MCF 10A (cell line): ENCODE data around the gene HAP1. TPM values are rescaled to one million over a fixed set of nuclear protein-coding genes. Genes with fewer than 3 reads are reported as not detected.
A peak's percentile ranks its signal among the peaks of the same experiment; 100 is the strongest.

ENCODE experiments used
- Bru-seq: library from RNA; stranded (reverse); fragments of 400-500 nt; gene quantifications from one replicate; lab custom pipeline; 2021; lab: Mats Ljungman, UMichigan
- BruChase-seq, 2 experiments: library from RNA; stranded (reverse); fragments of 400-500 nt; gene quantifications; one replicate each; lab custom pipeline; 2021; lab: Mats Ljungman, UMichigan
- BruUV-seq: library from RNA; stranded (reverse); fragments of 400-500 nt; replicated peaks from 2 replicates; lab custom pipeline; 2021; lab: Mats Ljungman, UMichigan
- CTCF ChIA-PET: fragments of 300-600 bp; sonication (Branson Sonifier 250); formaldehyde crosslinking; extraction: SDS; loops from one replicate; lab custom pipeline; 2021; ENCODE audit warnings: antibody characterized with exemption, inconsistent platforms; lab: Yijun Ruan, JAX
- POLR2A ChIA-PET: fragments of 300-600, 350-650 bp; sonication (Branson Sonifier 250); formaldehyde crosslinking; extraction: SDS; loops from one replicate; lab custom pipeline; 2020; ENCODE audit warnings: antibody characterized with exemption, inconsistent platforms; lab: Yijun Ruan, JAX
- DNase-seq: peaks from one replicate; pipeline ENCODE4 v3.0.0-alpha.2; 2018; ENCODE audit not compliant: unreplicated experiment
- H3K27ac Mint-ChIP-seq: one replicate; pipeline ENCODE4 v1.8.0; 2022; ENCODE audit warnings: mild to moderate bottlenecking, low read depth, mixed read lengths; ENCODE audit not compliant: unreplicated experiment
- H3K27me3 Mint-ChIP-seq: one replicate; pipeline ENCODE4 v1.8.0; 2022; ENCODE audit warnings: mixed read lengths; ENCODE audit not compliant: insufficient read depth, unreplicated experiment
- H3K36me3 Mint-ChIP-seq: one replicate; pipeline ENCODE4 v1.8.0; 2022; ENCODE audit warnings: mild to moderate bottlenecking, moderate library complexity, mixed read lengths; ENCODE audit not compliant: insufficient read depth, unreplicated experiment
- H3K4me1 Mint-ChIP-seq: one replicate; pipeline ENCODE4 v1.8.0; 2022; ENCODE audit warnings: mixed read lengths; ENCODE audit not compliant: insufficient read depth, unreplicated experiment
- H3K4me3 Mint-ChIP-seq: one replicate; pipeline ENCODE4 v1.8.0; 2022; ENCODE audit warnings: mild to moderate bottlenecking, moderate library complexity, mixed read lengths; ENCODE audit not compliant: unreplicated experiment
- H3K9me3 Mint-ChIP-seq: one replicate; pipeline ENCODE4 v1.8.0; 2022; ENCODE audit warnings: mixed read lengths; ENCODE audit not compliant: unreplicated experiment
- intact Hi-C: fragments of 100-400 bp; cut with micrococcal nuclease; formaldehyde crosslinking; loops from 2 replicates; pipeline ENCODE4 v1.14.1; 2022
- long read RNA-seq: library from polyadenylated mRNA; stranded (forward); transcript quantifications from one replicate; pipeline ENCODE4 v2.0.0, GENCODE V29; 2022
- total RNA-seq: library from RNA; stranded (reverse); gene quantifications from 2 replicates; pipeline ENCODE4 v1.2.3, GENCODE V29; 2022
- TF ChIP-seq, protein P1 (sequence below): fragments of 200-600 bp; IDR thresholded peaks from one replicate; pipeline ENCODE4 v1.8.0; 2022; ENCODE audit warnings: antibody characterized with exemption, mild to moderate bottlenecking; ENCODE audit not compliant: unreplicated experiment

The HAP1 gene, protein sequence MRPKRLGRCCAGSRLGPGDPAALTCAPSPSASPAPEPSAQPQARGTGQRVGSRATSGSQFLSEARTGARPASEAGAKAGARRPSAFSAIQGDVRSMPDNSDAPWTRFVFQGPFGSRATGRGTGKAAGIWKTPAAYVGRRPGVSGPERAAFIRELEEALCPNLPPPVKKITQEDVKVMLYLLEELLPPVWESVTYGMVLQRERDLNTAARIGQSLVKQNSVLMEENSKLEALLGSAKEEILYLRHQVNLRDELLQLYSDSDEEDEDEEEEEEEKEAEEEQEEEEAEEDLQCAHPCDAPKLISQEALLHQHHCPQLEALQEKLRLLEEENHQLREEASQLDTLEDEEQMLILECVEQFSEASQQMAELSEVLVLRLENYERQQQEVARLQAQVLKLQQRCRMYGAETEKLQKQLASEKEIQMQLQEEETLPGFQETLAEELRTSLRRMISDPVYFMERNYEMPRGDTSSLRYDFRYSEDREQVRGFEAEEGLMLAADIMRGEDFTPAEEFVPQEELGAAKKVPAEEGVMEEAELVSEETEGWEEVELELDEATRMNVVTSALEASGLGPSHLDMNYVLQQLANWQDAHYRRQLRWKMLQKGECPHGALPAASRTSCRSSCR
- total RNA-seq (0.37 and 0.49 TPM in 2 replicates), Bru-seq, nascent RNA (percentile 23 among the genes with signal in this experiment), BruChase-seq, experiment 1, labeled RNA remaining after a 6-hour chase (percentile 33 among the genes with signal in this experiment), BruChase-seq, experiment 2, labeled RNA remaining after a 2-hour chase (percentile 22 among the genes with signal in this experiment)
- long read RNA-seq, partial matches to known transcripts = 0 of 2 reads
- long read RNA-seq, other reads (novel, unspliced or antisense) = 2 of 2 reads

DNA sequence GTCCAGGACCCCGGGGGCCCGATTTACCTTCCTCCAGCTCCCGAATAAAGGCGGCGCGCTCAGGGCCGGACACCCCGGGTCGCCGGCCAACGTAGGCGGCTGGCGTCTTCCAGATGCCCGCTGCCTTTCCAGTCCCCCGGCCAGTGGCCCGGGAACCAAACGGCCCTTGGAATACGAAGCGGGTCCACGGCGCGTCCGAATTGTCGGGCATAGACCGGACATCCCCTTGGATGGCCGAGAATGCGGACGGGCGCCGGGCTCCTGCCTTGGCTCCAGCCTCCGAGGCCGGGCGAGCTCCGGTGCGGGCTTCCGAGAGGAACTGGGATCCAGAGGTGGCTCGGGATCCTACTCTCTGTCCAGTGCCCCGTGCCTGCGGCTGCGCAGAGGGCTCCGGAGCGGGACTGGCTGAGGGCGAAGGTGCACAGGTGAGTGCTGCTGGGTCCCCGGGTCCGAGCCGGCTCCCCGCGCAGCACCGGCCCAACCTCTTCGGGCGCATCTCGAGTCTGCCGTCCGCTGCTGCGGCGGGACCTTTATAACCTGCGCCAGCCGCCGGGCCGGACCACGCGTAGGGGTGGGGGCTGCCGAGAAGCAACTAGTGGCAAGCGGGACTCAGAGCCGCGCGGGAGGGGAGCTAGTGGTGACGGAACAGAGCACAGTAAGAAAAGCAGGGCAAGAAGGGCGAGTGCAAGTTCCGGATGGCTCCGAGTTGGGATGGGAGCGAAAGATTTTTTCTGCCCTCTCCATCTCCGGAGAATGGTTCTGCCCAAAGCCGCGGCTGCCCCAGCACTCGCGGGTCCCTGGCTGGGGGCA lies at the start of gene HAP1:
HAP1 (minus strand) TSS at position 505 of the 810 bp plus-strand sequence; CDS start at position 496, 9 bp downstream.
- Mint-ChIP-seq H3K36me3 (no peaks in the 10 kb centered on the region), H3K4me1 (peaks cover 10% of the 10 kb centered on the region), H3K27me3 (peaks cover 67% of the 10 kb centered on the region), H3K4me3 (peak within 1 kb of the TSS; percentile 74), H3K9me3 (no peaks in the 10 kb centered on the region), H3K27ac (peak within 1 kb of the TSS; percentile 79)
- BruUV-seq = no TSS peak
- peak; percentile 38 for DNase-seq
- CTCF ChIA-PET = interaction anchor here (0.6 to 4.7 kb wide), 5 partner anchors 8 to 402 kb away, joined by 3 to 37 read pairs (median 3); no protein-coding TSS in a partner anchor
- intact Hi-C loops = no loop called here
- TF ChIP-seq, protein P1, sequence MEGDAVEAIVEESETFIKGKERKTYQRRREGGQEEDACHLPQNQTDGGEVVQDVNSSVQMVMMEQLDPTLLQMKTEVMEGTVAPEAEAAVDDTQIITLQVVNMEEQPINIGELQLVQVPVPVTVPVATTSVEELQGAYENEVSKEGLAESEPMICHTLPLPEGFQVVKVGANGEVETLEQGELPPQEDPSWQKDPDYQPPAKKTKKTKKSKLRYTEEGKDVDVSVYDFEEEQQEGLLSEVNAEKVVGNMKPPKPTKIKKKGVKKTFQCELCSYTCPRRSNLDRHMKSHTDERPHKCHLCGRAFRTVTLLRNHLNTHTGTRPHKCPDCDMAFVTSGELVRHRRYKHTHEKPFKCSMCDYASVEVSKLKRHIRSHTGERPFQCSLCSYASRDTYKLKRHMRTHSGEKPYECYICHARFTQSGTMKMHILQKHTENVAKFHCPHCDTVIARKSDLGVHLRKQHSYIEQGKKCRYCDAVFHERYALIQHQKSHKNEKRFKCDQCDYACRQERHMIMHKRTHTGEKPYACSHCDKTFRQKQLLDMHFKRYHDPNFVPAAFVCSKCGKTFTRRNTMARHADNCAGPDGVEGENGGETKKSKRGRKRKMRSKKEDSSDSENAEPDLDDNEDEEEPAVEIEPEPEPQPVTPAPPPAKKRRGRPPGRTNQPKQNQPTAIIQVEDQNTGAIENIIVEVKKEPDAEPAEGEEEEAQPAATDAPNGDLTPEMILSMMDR = no peak
- POLR2A ChIA-PET = interaction anchor here (0.5 to 1.7 kb wide), 13 partner anchors 8 to 178 kb away, joined by 3 to 10 read pairs (median 4); partner anchors contain the start of gene JUP

DNA sequence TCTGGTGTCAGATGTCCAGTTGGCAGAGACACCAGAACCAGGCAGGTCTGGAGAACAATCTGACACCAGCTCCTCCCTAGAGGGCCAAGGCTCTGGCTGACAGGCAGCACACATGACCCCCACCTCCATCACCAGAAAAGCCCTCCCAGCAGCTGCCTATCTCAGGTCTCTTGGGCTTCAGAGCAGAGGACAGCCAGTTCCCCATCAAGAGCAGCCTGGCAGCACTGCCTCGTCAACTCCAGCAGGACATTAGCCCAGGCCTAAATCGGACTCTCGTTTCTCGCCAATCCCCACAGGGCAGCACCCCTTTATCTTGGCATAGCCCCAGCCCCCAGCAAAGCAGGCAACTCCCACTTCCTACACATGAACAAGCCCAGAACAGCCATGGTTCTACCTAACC lies 47.7 kb upstream of the HAP1 start:
- ChIA-PET CTCF (interaction anchor here (0.7 to 2.1 kb wide), 3 partner anchors 20 to 45 kb away, joined by 3 to 8 read pairs (median 3); no protein-coding TSS in a partner anchor), POLR2A (interaction anchor here (1.7 to 18.0 kb wide), 2 partner anchors 22 to 32 kb away, joined by 6 to 599 read pairs; partner anchors contain the start of genes FKBP10 and P3H4)
- BruUV-seq = no TSS peak
- H3K9me3 Mint-ChIP-seq = no peaks in the 10 kb centered on the region
- H3K27me3 Mint-ChIP-seq = no peaks in the 10 kb centered on the region
- H3K4me1 Mint-ChIP-seq = peaks cover 26% of the 10 kb centered on the region
- TF ChIP-seq, protein P1 = no peak
- H3K27ac Mint-ChIP-seq = peak overlapping the region; percentile 64
- intact Hi-C loops = no loop called here
- peaks cover 48% of the 10 kb centered on the region for H3K36me3 Mint-ChIP-seq
- DNase-seq = no peak
- no peak overlapping the region for H3K4me3 Mint-ChIP-seq

DNA sequence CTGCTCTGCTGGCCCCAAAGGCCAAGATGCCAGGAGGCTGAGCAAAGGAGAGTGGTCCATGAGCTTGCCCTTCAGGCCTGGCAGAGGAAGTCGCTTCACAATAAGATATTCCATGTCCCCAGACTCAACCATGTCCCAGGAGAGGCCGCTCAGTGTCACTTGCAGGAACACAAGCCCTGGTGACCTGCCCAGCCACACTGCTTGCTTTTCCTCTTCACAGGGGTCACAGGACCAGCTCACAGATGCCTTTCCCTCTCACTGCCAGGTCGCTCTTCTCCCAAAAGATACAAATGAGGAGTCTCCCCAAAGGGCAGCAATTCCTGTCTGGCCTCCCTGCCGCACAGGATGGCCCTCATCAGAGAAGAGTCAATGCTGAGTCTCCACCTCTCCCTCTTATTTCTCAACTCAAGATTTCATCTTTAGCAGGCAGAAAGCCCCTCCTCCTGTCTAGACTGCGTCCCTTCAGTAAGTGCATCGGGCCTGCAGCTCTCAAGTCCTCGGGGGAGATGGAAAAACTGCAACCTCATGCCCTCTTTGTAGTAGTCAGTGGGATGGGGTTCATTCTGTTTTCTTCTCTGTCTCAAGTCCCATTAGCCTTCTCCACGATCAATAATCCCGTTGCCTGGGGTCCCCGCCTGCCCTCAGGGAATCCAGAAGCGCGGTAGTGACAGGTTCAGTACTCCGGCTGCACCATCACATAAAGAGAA lies 47.1 kb upstream of the HAP1 start:
- no peaks in the 10 kb centered on the region for H3K9me3 Mint-ChIP-seq

More for the DNA sequence above, 47.1 kb upstream of the HAP1 start:
- Mint-ChIP-seq H3K27me3 (no peaks in the 10 kb centered on the region), H3K27ac (peak overlapping the region; percentile 64), H3K4me3 (no peak overlapping the region), H3K4me1 (peaks cover 26% of the 10 kb centered on the region), H3K36me3 (peaks cover 51% of the 10 kb centered on the region)
- DNase-seq = no peak
- ChIA-PET CTCF (interaction anchor here (0.8 to 2.1 kb wide), 3 partner anchors 20 to 44 kb away, joined by 3 to 8 read pairs (median 3); no protein-coding TSS in a partner anchor), POLR2A (interaction anchor here (1.1 to 18.0 kb wide), 3 partner anchors 22 to 48 kb away, joined by 3 to 599 read pairs (median 6); partner anchors contain the start of genes FKBP10, HAP1 and P3H4)
- TF ChIP-seq, protein P1 = no peak
- intact Hi-C loops = no loop called here
- BruUV-seq = no TSS peak
